Right lobe of liver (tissue), 6 donors: ENCODE measurements around the gene INSIG1. TPM values are rescaled to one million over a fixed set of nuclear protein-coding genes. Genes with fewer than 3 reads are reported as not detected.

ENCODE experiments used
- ATAC-seq, 4 donors: fragments of 200-7000 bp; cut with Tn5 transposase; one replicate each; pipeline ENCODE4 v1.9.1; 2020; ENCODE audit warnings: mild to moderate bottlenecking in 4 of 4, moderate library complexity in 4 of 4
- DNase-seq, 3 donors: peaks; one replicate each; pipeline ENCODE4 v3.0.0-alpha.2; 2020
- H3K27ac ChIP-seq, 3 donors: fragments of 200-600 bp; one replicate each; pipeline ENCODE4 v1.8.0; 2022
- H3K27me3 ChIP-seq, 2 donors: fragments of 200-600 bp; one replicate each; pipeline ENCODE4 v1.8.0; 2022
- H3K36me3 ChIP-seq, 4 donors: fragments of 200-600 bp; sonication (generic) in 1 of 4; one replicate each; pipeline versions ENCODE4 v1.5.1 to v1.8.0; 2017 to 2022; ENCODE audit warnings: control low read depth in 1 of 4
- H3K4me1 ChIP-seq, 4 donors: fragments of 200-600 bp; sonication (generic) in 1 of 4; one replicate each; pipeline versions ENCODE4 v1.5.1 to v1.8.0; 2017 to 2022; ENCODE audit warnings: control low read depth in 1 of 4
- H3K4me3 ChIP-seq, 3 donors: fragments of 200-600 bp; one replicate each; pipeline ENCODE4 v1.8.0; 2022
- H3K9me3 ChIP-seq, 4 donors: fragments of 200-600 bp; sonication (generic) in 1 of 4; one replicate each; pipeline versions ENCODE4 v1.5.1 to v1.8.0; 2017 to 2022; ENCODE audit warnings: control low read depth in 1 of 4
- CTCF ChIP-seq, 4 donors: fragments of 200-600 bp in 3 of 4; fragments of 450-650 bp in 1 of 4; IDR thresholded peaks; one replicate each; pipeline versions ENCODE4 v1.5.1 to v1.8.0; 2016 to 2022; ENCODE audit warnings: antibody characterized with exemption in 4 of 4, mild to moderate bottlenecking in 2 of 4
- POLR2A ChIP-seq: fragments of 450-650 bp; IDR thresholded peaks from one replicate; pipeline ENCODE4 v1.6.1; 2017; ENCODE audit warnings: antibody characterized with exemption, mild to moderate bottlenecking
- WGBS: methylation state at CpG from one replicate; pipeline ENCODE4 v1.1.6; 2018; ENCODE audit warnings: low coverage, low lambda C conversion rate; ENCODE audit not compliant: insufficient coverage; ENCODE audit errors: missing lambda C conversion rate; 5-methylcytosine and 5-hydroxymethylcytosine counted together
- intact Hi-C, 2 donors: fragments of 100-400 bp; cut with DNase I; formaldehyde crosslinking; loops; one replicate each; pipeline versions ENCODE4 v1.11.2 to v1.14.1; 2022
- total RNA-seq, 6 experiments: library from RNA; depleted of rRNA in 2 of 6; stranded (reverse); fragments of >200 nt in 2 of 6; fragmentation: NEBNext Ultra II Directional in 3 of 6; extraction: Animal tissue kit (Norgen Biotek cat#: 25700) in 3 of 6; gene quantifications; one replicate each; pipeline versions ENCODE4 v1.1.0 to v1.2.4, GENCODE V29; 2016 to 2023
- donor health status: DM: no; HTN: yes; CAD: no.
- donor health status: DM: no; HTN: no; CAD: no.
- donor health status: DM: no; HTN: no; CAD: no.
- donor health status: DM: no; HTN: yes; CAD: no.
- donor health status: DM: no; HTN: yes; CAD: no.

Gene INSIG1
- total RNA-seq, 6 experiments from 2014 or later, result 130 to 625 (median 205) TPM

GRCh38 chr7:155267023-155267422, 30.7 kb upstream of the INSIG1 start:
- H3K4me1 ChIP-seq, result peaks cover 0 to 19% (median 5%) of the 10 kb centered on the region in 4 donors
- intact Hi-C loops, result no loop called here
- no peaks in the 10 kb centered on the region for H3K36me3 ChIP-seq
- no peak overlapping the region for H3K4me3 ChIP-seq
- TF ChIP-seq POLR2A, result no peak
- TF ChIP-seq CTCF (IDR thresholded peaks at IDR 0.05), result no peak
- ATAC-seq, result no peak
- DNase-seq, result no peak
- WGBS, result 100% methylated on average over 2 of the region's 8 CpGs
- no peaks in the 10 kb centered on the region for H3K9me3 ChIP-seq
- H3K27me3 ChIP-seq, result no peaks in the 10 kb centered on the region
- H3K27ac ChIP-seq, result peak overlapping the region in 1 of 3 donors; percentile 67

- Histone ChIP-seq H3K27ac (no peak overlapping the region), H3K4me1 (peaks cover 0 to 19% (median 5%) of the 10 kb centered on the region in 4 donors), H3K4me3 (no peak overlapping the region), H3K27me3 (no peaks in the 10 kb centered on the region), H3K9me3 (no peaks in the 10 kb centered on the region), H3K36me3 (no peaks in the 10 kb centered on the region)
- intact Hi-C loops, result no loop called here
- no peak for DNase-seq
- ATAC-seq, result no peak
- no peak for TF ChIP-seq POLR2A
- no peak for TF ChIP-seq CTCF (IDR thresholded peaks at IDR 0.05)
- 74% methylated on average over 11 of the region's 23 CpGs for WGBS
Measured at GRCh38 chr7:155267436-155267835, 30.2 kb upstream of the INSIG1 start.

GRCh38 chr7:155268211-155268610, 29.5 kb upstream of the INSIG1 start:
- no peak for ATAC-seq
- no peak for TF ChIP-seq CTCF (IDR thresholded peaks at IDR 0.05)
- TF ChIP-seq POLR2A, result no peak
- 88% methylated on average over 6 of the region's 12 CpGs for WGBS

GRCh38 chr7:155268921-155269650, 28.6 kb upstream of the INSIG1 start:
- Histone ChIP-seq H3K4me1 (peaks cover 0 to 30% (median 10%) of the 10 kb centered on the region in 4 donors), H3K9me3 (no peaks in the 10 kb centered on the region), H3K4me3 (no peak overlapping the region), H3K27ac (peak overlapping the region in 2 of 3 donors; percentile 89 to 98), H3K36me3 (no peaks in the 10 kb centered on the region), H3K27me3 (no peaks in the 10 kb centered on the region)
- DNase-seq (peak in 1 of 3 donors; percentile 15), ATAC-seq (no peak)
- intact Hi-C loops, result no loop called here
- WGBS, result 92% methylated on average over 5 of the region's 6 CpGs
- TF ChIP-seq CTCF (IDR thresholded peaks at IDR 0.05) (no peak), POLR2A (no peak)

More at GRCh38 chr7:155268211-155268610, 29.5 kb upstream of the INSIG1 start:
- Histone ChIP-seq H3K9me3 (no peaks in the 10 kb centered on the region), H3K27me3 (no peaks in the 10 kb centered on the region), H3K4me1 (peaks cover 0 to 22% (median 6%) of the 10 kb centered on the region in 4 donors), H3K27ac (no peak overlapping the region), H3K4me3 (no peak overlapping the region), H3K36me3 (no peaks in the 10 kb centered on the region)
- DNase-seq, result peak in 1 of 3 donors; percentile 39
- intact Hi-C loops, result no loop called here
